Colonic mucosa (tissue), 4 donors: ENCODE measurements around the gene CUTA. TPM values are rescaled to one million over a fixed set of nuclear protein-coding genes. Genes with fewer than 3 reads are reported as not detected.

Source experiments
- DNase-seq: peaks from one replicate; pipeline ENCODE4 v3.0.0-alpha.2; 2020
- H3K27ac ChIP-seq: fragments of 200-600 bp; one replicate; pipeline ENCODE4 v1.8.0; 2021
- H3K27me3 ChIP-seq: fragments of 200-600 bp; one replicate; pipeline ENCODE4 v1.8.0; 2021
- H3K36me3 ChIP-seq: fragments of 200-600 bp; one replicate; pipeline ENCODE4 v1.8.0; 2021
- H3K4me1 ChIP-seq: fragments of 200-600 bp; one replicate; pipeline ENCODE4 v1.8.0; 2021; ENCODE audit warnings: mild to moderate bottlenecking
- H3K4me3 ChIP-seq: fragments of 200-600 bp; one replicate; pipeline ENCODE4 v1.8.0; 2021
- H3K9ac ChIP-seq, 2 donors: one replicate each; pipeline ENCODE4 v1.7.0; 2013; ENCODE audit warnings: control low read depth in 2 of 2, low read depth in 2 of 2, low read length in 2 of 2
- H3K9me3 ChIP-seq: fragments of 200-600 bp; one replicate; pipeline ENCODE4 v1.8.0; 2021
- intact Hi-C: fragments of 100-400 bp; cut with DNase I; formaldehyde crosslinking; loops from one replicate; pipeline ENCODE4 v1.14.1; 2022
- total RNA-seq, 2 donors: library from RNA; stranded (reverse); fragmentation: NEBNext Ultra II Directional in 1 of 2; extraction: Animal tissue kit (Norgen Biotek cat#: 25700) in 1 of 2; gene quantifications; one replicate each; pipeline ENCODE4 v1.2.1, GENCODE V29; 2021
- TF ChIP-seq, protein P1 (sequence below): fragments of 200-600 bp; IDR thresholded peaks from one replicate; pipeline ENCODE4 v1.8.0; 2022; ENCODE audit warnings: antibody characterized with exemption, mild to moderate bottlenecking
- donor health status: healthy.
- donor health status: DM: no; HTN: no; CAD: no.
- donor health status: DM: no; HTN: no; CAD: no.

The CUTA gene
- total RNA-seq, 2 donors from 2014 or later, result 145 to 172 TPM

DNA sequence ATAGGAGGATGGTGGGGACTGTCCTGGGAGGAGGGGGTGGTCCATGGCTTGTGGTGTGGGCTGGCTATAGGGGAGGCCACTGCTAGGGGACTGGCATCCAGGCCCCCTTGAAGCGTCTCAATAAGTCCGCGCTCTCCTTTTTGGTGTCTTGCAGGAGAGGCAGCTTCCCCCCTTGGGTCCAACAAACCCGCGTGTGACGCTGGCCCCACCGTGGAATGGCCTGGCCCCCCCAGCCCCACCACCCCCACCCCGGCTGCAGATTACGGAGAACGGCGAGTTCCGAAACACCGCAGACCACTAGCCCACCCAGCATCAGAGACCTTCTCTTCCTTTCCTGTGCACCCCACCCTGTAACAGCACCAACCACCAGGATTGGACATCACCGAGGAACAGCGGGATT is 33.7 kb upstream of the CUTA start:
- H3K27ac ChIP-seq, result no peak overlapping the region
- no peak overlapping the region for H3K9ac ChIP-seq
- H3K4me3 ChIP-seq, result no peak overlapping the region
- H3K36me3 ChIP-seq, result no peaks in the 10 kb centered on the region
- intact Hi-C loops, result no loop called here
- no peaks in the 10 kb centered on the region for H3K27me3 ChIP-seq
- no peaks in the 10 kb centered on the region for H3K9me3 ChIP-seq
- no peaks in the 10 kb centered on the region for H3K4me1 ChIP-seq
- TF ChIP-seq, protein P1, sequence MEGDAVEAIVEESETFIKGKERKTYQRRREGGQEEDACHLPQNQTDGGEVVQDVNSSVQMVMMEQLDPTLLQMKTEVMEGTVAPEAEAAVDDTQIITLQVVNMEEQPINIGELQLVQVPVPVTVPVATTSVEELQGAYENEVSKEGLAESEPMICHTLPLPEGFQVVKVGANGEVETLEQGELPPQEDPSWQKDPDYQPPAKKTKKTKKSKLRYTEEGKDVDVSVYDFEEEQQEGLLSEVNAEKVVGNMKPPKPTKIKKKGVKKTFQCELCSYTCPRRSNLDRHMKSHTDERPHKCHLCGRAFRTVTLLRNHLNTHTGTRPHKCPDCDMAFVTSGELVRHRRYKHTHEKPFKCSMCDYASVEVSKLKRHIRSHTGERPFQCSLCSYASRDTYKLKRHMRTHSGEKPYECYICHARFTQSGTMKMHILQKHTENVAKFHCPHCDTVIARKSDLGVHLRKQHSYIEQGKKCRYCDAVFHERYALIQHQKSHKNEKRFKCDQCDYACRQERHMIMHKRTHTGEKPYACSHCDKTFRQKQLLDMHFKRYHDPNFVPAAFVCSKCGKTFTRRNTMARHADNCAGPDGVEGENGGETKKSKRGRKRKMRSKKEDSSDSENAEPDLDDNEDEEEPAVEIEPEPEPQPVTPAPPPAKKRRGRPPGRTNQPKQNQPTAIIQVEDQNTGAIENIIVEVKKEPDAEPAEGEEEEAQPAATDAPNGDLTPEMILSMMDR, result no peak
- DNase-seq, result no peak

DNA sequence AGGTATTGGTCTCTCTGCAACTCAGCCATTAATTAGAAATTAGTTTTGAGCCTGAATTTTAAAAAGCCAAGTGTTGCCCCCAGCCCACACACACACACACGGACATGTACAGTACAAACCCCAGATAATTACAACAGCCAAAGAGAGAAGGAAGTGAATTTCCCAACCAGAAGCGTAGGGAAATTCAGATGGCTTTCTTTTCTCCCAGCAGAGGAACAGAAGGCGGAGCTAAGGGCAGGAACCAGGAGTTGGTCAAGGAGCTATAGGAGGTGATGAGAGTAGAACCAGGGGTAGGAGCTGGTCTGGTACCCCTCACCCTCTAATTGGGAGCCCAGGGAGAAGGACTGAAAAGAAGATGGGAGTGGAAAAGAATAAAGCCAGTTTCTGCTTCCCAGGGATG is 32.5 kb upstream of the CUTA start:
- intact Hi-C loops, result no loop called here
- H3K4me3 ChIP-seq, result no peak overlapping the region
- H3K9ac ChIP-seq, result no peak overlapping the region
- no peaks in the 10 kb centered on the region for H3K36me3 ChIP-seq
- TF ChIP-seq, protein P1, result no peak
- no peaks in the 10 kb centered on the region for H3K4me1 ChIP-seq
- no peak for DNase-seq
- no peak overlapping the region for H3K27ac ChIP-seq
- H3K27me3 ChIP-seq, result no peaks in the 10 kb centered on the region
- H3K9me3 ChIP-seq, result no peaks in the 10 kb centered on the region

DNA sequence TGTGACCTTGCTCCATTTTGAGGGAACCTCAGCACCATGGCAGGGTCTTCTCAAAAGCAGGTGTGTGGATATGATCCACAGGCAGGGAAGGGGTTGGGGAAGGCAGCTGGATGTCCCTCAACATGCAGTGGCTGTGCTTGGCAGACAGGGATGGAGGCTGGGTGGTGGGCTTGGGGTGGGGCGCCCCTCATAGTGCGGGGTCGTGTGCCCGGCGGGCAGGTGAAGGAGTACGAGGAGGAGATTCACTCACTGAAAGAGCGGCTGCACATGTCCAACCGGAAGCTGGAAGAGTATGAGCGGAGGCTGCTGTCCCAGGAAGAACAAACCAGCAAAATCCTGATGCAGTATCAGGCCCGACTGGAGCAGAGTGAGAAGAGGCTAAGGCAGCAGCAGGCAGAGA is 28.4 kb upstream of the CUTA start:
- TF ChIP-seq, protein P1, result no peak
- no peak for DNase-seq
- no peaks in the 10 kb centered on the region for H3K36me3 ChIP-seq

DNA sequence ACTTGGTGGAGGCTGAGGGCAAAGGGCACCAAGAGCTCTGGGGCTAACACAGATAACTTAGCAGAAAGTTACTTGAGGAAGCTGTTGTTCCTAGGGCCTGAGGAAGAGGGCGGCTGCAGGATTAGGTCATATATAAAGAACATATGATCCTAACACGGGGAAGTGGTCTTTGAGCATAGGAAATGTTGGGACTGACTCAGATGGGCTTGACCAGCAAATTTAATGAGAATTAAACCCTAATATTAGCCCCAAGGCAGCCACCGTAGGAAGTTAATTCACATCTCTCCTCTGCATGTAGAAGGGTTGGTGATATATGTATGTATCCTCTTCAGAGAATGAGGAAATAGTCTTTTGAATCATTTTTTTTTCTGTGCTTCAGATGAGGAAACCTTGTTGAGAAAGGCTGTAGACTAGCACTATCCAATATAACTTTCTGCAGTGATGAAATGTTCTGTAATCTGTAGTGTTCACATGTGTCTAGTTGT is 27.3 kb upstream of the CUTA start:
- TF ChIP-seq, protein P1, result no peak
- no peak overlapping the region for H3K27ac ChIP-seq
- no peaks in the 10 kb centered on the region for H3K9me3 ChIP-seq
- no peak overlapping the region for H3K9ac ChIP-seq
- no peaks in the 10 kb centered on the region for H3K4me1 ChIP-seq
- no peaks in the 10 kb centered on the region for H3K27me3 ChIP-seq
- no peak overlapping the region for H3K4me3 ChIP-seq
- no peak for DNase-seq
- no peaks in the 10 kb centered on the region for H3K36me3 ChIP-seq
- intact Hi-C loops, result loop anchor here (10.0 kb wide), 1 partner anchor 120 kb away; no protein-coding TSS in a partner anchor

More for the DNA sequence above, 28.4 kb upstream of the CUTA start:
- Histone ChIP-seq H3K4me1 (no peaks in the 10 kb centered on the region), H3K9ac (no peak overlapping the region), H3K9me3 (no peaks in the 10 kb centered on the region), H3K27me3 (no peaks in the 10 kb centered on the region), H3K27ac (no peak overlapping the region), H3K4me3 (no peak overlapping the region)
- intact Hi-C loops, result loop anchor here (10.0 kb wide), 1 partner anchor 118 kb away; no protein-coding TSS in a partner anchor

DNA sequence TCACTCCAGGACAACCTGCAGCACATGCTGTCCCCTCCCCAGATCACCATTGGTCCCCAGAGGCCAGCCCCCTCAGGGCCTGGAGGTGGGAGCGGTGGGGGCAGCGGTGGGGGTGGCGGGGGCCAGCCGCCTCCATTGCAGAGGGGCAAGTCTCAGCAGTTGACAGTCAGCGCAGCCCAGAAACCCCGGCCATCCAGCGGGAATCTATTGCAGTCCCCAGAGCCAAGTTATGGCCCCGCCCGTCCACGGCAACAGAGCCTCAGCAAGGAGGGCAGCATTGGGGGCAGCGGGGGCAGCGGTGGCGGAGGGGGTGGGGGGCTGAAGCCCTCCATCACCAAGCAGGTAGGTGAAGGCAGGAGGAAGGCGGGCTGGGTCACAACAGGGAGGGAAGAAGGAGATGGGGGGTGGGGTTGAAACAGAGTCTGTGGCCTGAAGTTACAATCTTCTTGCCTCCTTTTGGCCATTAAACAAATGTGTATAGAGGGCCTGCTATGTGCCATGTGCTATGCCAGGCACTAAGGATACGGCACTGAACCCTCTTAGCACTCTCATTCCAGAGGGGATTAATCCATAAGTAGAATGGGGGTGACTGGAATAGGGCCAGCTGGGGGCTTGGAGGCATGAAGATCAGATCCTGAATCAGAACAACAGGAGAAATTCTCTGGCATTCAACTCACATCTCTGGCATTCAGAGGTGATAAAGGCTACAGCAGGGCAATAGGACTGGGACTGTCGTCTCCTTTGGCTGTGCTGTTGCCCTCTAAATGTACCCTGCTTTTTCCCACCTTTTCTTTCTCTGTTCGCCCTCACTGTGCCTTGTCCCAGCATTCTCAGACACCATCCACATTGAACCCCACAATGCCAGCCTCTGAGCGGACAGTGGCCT is 26.0 kb upstream of the CUTA start:
- DNase-seq, result no peak
- Histone ChIP-seq H3K36me3 (no peaks in the 10 kb centered on the region), H3K9ac (no peak overlapping the region)

More for the DNA sequence above, 26.0 kb upstream of the CUTA start:
- no peak overlapping the region for H3K4me3 ChIP-seq
- H3K4me1 ChIP-seq, result no peaks in the 10 kb centered on the region
- H3K9me3 ChIP-seq, result no peaks in the 10 kb centered on the region
- no peaks in the 10 kb centered on the region for H3K27me3 ChIP-seq
- intact Hi-C loops, result loop anchor here (10.0 kb wide), 1 partner anchor 121 kb away; no protein-coding TSS in a partner anchor
- TF ChIP-seq, protein P1, result no peak
- H3K27ac ChIP-seq, result no peak overlapping the region
